Measurements from ENCODE around the gene KEAP1.
A peak's percentile ranks its signal among the peaks of the same experiment; 100 is the strongest.
"Not testable (repeated sequence)": the region's sequence is repeated elsewhere in the genome, so short reads cannot be mapped to it uniquely, and the experiment has no call there.

Gene KEAP1

DNA sequence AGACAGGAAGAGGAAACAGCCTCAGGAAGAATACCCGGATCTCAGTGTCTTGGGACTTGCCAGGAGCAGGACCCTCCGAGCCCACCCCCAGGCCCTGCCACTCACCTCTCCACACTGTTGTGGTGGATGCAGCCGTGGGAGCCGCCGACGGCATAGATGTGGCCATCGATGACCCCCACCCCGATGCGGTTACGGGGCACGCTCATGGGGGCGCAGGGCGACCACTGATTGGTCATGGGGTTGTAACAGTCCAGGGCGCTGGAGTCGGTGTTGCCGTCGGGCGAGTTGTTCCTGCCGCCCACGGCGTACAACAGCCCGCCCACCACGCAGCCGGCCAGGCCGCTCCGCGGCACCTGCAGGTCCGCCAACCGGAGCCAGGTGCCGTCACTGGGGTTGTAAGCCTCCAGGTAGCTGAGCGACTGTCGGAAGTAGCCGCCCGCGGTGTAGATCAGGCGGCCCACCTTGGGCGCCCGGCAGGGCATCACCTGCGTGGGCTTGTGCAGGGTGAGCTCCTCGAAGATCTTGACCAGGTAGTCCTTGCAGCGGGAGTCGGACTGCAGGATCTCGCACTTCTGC, 11.6 kb downstream of the KEAP1 start:
- no peak for DNase-seq

DNA sequence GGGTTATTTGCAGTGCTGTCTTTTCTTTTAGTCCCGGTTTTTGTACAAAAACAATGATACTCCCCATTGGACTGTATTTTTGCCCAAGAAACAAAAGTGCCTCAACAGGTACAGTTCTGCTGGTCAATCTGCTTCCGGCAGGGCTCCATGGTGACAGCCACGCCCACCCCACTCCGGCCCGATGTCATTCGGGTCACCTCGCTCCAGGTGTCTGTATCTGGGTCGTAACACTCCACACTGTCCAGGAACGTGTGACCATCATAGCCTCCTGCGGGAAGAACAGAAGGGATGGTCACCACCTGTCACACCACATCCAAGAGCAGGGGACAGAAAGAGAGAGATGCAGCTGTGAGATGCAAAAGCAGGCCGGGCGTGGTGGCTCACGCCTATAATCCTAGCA, 16.6 kb downstream of the KEAP1 start:
- no peak for DNase-seq

DNA sequence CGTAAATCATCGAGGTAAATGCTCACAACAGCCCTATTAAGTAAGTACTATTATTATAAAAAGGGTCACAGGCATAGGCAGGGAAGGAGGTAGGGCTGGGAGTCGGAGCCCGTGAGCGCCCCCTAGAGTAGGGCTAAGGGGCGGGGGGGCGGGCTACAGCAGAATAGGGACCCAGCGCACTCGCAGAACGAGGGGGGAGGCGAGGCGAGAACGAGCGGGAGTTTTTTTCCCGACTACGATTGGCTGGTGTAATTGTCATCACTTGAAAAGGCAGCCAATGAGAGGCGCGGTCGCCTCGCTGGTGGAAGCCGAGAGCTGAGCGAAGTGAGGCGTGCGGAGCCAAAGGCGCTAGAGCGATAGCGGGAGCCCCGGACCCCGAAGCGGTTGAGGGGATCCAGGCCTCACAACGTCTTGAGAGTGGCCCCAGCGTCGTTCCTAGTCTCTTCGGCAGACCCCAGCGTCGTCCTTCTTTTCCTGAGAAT, 24.2 kb downstream of the KEAP1 start:
- peak; percentile 63 for DNase-seq

DNA sequence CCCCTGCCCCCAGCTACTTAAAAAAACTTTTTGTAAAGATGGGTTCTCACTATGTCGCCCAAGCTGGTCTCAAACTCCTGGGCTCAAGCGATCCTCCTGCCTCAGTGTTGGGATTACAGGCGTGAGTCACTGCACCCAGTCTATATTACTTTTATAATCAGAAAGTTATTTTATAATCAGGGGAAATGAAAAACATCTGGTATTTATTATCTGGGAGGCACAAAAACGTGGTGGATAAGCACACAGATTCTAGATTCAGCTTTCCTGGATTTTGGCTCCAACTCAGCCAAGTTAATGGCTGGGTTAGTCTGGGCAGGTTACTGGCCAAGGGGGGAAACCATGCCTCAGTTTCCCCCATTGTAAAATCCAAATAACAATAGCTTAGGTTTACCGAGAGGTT, 24.7 kb downstream of the KEAP1 start:
- DNase-seq: no peak

GRCh38 chr19:10474962-10475451, 28.1 kb downstream of the KEAP1 start:
- no peak for DNase-seq

GRCh38 chr19:10473192-10473591, 30.0 kb downstream of the KEAP1 start:
- no peak for DNase-seq

GRCh38 chr19:10471909-10472308, 31.2 kb downstream of the KEAP1 start:
- DNase-seq: no peak

DNA sequence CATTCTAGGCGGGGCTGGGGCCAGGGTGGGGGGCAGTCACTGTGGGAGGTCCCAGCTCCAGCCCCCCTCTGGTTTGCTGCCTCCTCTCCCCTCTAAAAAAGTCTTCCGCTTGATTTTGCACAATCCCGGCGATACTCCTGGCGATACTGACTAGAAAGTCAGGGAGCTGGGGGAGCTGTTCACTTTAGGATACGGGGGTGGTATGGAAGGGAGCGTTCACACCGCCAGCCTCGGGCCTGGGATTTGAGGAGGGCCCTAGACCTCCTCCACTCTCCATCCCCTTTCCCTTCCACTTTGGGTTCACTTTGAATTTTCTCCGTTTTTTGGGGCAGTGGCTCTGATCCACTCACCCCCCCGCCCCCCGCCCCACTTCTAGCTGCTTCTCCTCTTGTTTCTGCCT, 35.0 kb downstream of the KEAP1 start:
- no peak for DNase-seq

DNA sequence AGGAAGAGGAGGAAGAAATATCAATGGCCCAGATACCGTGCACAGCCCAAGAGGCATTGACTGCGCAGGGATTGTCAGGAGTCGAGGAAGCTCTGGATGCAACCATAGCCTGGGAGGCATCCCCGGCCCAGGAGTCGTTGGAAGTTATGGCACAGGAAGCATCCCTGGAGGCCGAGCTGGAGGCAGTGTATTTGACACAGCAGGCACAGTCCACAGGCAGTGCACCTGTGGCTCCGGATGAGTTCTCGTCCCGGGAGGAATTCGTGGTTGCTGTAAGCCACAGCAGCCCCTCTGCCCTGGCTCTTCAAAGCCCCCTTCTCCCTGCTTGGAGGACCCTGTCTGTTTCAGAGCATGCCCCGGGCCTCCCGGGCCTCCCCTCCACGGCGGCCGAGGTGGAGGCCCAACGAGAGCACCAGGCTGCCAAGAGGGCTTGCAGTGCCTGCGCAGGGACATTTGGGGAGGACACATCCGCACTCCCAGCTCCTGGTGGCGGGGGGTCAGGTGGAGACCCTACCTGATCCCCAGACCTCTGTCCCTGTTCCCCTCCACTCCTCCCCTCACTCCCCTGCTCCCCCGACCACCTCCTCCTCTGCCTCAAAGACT, 36.0 kb downstream of the KEAP1 start:
- DNase-seq: no peak

DNA sequence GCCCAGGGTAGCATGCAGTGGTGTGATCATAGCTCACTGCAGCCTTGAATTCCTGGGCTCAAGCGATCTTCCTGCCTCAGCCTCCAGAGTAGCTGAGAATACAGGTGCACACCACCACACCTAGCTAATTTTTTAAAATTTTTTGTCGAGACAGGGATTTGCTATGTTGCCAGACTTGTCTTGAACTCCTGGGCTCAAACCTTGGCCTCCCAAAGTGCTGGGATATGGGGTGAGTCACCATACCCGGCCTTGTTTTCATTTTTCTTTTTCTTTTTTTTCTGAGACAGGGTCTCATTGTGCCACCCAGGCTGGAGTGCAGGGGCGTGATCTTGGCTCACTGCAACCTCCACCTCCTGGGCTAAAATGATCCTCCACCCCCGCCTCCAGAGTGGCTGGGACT, 38.7 kb downstream of the KEAP1 start:
- no peak for DNase-seq

- no peak for DNase-seq
Measured at GRCh38 chr19:10462557-10462956, 40.6 kb downstream of the KEAP1 start.

GRCh38 chr19:10462042-10462441, 41.1 kb downstream of the KEAP1 start:
- not testable (repeated sequence) for DNase-seq

- DNase-seq: peak; percentile 88
Measured at GRCh38 chr19:10461047-10461949, 41.9 kb downstream of the KEAP1 start.

DNA sequence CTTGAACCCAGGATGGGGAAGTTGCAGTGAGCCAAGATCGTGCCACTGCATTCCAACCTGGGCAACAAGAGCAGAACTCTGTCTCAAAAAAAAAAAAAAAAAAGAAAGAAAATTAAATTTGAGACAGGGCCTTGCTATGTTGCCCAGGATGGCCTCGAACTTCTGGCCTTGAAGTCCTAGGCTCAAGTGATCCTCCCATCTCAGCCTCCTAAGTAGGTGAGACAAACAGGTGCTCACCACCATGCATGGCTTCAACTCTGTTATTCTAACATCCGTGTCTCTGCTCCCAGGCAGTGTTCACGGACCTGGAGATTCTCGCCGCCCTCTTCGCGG, 42.5 kb downstream of the KEAP1 start:
- no peak for DNase-seq

DNA sequence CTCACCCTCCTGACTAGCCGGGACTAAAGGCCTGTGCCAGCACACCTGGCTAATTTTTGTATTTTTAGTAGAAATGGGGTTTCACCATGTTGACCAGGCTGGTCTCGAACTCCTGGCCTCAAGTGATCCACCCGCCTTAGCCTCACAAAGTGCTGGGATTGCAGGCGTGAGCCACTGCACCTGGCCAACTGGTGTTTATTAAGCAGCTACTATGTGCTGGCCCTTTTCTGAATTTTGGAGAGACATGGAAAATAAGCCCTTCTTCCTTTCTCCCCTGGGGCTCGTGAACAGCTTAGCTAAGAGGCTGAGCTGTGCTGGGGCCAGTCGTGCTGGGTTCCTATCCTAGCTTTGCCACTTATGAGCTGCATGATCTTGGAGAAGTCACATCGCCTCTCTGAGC, 44.4 kb downstream of the KEAP1 start:
- not testable (repeated sequence) for DNase-seq

DNA sequence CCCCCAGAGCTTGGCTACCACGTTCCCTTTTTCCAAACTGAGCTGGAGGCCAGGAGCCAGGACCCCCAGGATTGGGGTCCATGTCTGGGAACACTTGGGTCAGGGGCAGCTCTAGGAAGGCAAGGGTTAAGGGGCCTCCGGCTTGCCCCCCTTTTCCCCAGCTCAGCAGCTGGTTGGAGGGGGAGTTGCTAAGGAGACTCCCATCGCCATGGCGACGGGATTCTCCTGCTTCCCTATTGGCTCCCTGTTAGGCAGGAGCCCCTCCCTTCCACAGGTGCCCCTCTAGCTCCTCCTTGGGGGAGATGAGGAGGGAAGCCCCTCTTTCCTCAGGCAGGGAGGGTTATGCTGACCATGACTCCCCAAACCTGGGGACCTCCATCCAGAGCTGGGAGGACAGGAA, 48.9 kb downstream of the KEAP1 start:
- no peak for DNase-seq

DNA sequence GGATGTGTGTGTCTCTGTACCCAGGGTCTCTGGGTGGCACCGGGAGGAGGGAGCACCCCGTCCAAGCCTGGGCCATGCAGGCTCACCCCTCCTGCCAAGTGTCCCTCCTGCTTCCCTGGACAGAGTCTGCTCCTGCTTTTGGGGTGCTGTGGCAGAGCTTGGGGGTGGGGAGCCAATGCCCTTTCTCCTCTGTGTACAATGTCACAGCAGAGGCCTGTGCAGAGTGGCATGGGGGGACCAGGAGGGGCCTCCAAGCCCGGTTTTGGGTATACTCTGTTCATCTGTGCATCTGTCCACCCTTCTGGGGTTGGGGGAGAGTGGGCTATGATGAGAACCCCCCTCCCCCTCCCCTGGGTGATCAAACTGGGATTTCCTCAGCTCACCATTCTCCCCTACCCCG, 49.3 kb downstream of the KEAP1 start:
- DNase-seq: no peak

DNA sequence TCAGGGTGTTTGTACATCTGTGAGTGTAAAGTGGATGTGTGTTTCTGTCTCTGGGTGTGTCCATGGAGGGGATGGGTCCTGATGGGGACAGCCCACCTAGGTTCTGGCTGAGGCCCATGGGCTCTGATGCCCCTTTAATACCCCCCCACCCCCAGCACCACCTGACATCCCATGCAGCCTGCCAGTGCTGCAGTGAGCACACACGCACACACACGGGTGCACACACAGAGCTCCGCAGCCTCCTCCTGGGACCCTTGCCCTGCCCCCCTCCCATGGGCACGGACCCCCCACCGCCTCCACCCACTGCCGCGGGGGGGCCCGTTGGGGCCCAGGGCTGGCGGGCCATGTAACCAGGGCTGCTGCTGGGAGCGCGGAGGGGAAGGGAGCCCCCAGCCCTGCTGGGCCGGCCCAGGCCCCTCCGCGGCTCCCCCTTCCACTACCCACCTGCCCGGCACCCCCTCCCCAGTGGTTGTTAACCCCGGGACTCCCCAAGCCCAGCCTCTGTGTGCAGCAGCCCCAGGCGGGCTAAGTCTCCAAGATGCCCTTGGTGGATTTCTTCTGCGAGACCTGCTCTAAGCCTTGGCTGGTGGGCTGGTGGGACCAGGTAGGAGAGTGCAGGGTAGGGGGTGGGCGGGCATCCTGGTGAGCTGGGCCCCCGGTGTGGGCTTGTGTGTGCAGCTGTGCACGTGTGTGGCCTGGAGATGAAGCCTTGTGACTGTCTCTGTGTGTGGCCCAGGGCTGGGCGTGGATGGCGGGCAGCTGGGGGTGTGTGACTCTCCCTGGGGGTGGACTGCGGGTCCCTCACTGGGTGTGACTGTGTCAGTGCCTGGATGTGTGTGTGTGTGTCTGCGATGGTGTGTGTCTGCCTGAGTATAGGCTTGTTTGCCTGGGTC, 50.2 kb downstream of the KEAP1 start:
- DNase-seq: no peak

DNA sequence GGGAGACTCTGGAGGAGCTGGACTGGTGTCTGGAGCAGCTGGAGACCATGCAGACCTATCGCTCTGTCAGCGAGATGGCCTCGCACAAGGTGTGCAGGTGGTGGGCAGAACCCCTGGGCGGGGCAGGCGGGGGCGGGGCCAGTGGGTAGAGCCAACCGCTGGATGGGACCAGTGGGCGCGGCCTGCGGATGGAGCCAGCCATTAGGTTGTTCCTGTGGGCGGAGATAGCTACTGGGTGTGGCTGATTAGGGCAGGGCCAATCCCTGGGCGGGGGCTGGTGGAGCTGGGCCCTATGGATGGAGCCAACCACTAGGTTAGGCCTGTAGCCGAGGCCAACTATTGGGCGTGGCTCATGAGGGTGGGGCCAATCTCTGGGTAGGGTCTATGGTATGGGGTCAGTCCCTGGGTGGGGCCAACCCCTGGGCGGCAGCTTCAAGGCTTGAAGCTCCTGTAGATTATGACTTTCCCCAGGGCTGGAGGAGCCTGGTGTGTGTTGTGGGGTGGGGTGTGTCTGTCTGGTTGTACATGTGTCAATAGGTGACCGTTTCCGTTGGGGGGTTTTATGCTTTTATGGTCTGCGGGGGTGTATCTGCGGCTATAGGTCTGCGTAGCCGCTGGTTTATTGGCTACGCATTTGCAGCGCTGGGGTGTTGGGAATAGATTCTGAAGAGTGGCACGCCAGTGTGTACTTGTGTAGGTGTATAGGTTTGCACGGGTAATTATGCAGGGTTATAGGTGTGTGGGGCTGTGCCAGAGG, 52.1 kb downstream of the KEAP1 start:
- no peak for DNase-seq

DNA sequence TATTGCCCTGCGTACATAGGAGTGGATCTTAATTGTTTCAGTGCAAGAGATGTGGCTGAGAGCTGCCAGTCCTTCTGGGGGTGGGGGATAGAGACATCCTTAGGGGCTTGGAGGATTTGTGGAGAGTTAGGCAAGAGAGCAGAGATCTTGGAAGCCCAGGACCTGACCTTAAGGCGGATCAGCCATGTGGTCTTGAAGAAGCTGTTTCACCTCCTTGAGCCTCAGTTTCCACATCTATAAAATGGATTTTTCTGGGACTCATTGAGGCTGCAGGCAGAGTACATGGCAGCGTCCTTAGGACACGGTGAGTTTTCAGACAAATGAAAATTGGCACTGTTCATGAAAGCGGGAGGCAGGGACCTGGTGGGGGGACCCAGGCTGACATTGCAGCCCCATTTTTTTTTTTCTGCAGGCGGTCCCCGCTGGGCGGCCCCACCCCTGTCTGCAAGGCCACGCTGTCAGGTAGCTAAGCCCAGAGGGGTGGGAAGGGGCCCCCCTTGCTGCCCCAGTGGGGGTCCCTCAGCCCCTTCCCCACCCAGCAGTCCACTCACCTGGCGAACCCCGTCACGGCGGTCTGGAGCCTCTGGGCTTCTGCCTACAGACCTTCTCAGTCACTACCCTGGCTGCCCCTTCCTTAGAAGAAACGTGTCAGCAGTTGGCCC, 52.8 kb downstream of the KEAP1 start:
- DNase-seq: no peak

DNA sequence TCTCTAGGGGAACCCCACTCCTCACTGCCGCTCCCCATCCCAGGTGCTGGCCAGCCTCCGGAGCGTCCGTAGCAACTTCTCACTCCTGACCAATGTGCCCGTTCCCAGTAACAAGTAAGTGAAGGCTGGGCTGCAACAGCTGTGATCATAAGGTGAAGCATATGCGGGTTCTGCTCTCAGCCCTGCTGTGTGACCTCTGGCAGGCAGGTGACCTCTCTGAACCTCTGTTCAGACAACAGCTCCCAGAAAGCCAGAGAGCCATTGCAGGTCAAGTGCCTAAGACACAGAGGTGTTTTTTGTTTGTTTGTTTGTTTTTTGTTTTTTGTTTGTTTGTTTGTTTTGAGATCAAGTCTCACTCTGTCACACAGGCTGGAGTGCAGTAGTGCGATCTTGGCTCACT, 54.1 kb downstream of the KEAP1 start:
- DNase-seq: no peak

GRCh38 chr19:10442698-10443097, 60.5 kb downstream of the KEAP1 start:
- DNase-seq: no peak
